ENCODE measurements around the gene CHST4. TPM values are rescaled to one million over a fixed set of nuclear protein-coding genes. Genes with fewer than 3 reads are reported as not detected.

Gene CHST4
- total RNA-seq, 1 donor from 2014 or later, result 0.09 TPM

DNA sequence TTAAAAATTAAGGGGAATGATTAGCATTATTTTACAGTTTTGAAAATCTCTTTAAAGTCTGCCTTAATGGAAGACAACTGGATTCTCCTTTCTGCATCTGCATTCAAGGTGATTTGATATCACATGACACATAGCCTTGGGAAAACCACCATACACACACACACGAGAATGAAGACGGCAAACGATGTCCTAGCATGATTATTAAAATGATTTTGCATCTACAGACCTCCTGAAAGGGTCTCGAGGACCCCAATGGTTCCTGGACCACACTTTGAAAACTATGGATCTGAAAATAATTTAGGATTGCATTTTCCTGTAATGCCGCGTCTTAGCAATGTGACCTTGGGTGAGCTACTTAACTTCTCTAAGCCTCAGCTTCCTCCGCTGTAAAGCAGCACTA, 11.8 kb upstream of the CHST4 start:
- Histone ChIP-seq H4K20me1 (ENCODE audit: insufficient read depth, low read length) (no peaks in the 10 kb centered on the region), H3K4me1 (ENCODE audit: insufficient read depth, low read length) (no peaks in the 10 kb centered on the region), H3K9me3 (ENCODE audit: insufficient read depth, low read depth, low read length) (no peaks in the 10 kb centered on the region), H3K4me2 (ENCODE audit: low read length) (no peak overlapping the region), H3K9ac (ENCODE audit: low read length) (no peak overlapping the region), H3K79me2 (ENCODE audit: insufficient read depth, low read length) (no peaks in the 10 kb centered on the region), H3K36me3 (ENCODE audit: insufficient read depth, low read length) (no peaks in the 10 kb centered on the region), H3K27me3 (ENCODE audit: insufficient read depth, low read length) (no peaks in the 10 kb centered on the region), H3K4me3 (ENCODE audit: insufficient read depth, low read depth, low read length) (no peak overlapping the region), H3K27ac (ENCODE audit: low read depth, low read length) (no peak overlapping the region), H2AFZ (ENCODE audit: low read depth, low read length) (no peak overlapping the region)
- Mint-ChIP-seq H3K9me3 (ENCODE audit: unreplicated experiment) (no peaks in the 10 kb centered on the region), H3K4me3 (ENCODE audit: unreplicated experiment) (no peak overlapping the region), H3K27me3 (ENCODE audit: low read depth, unreplicated experiment) (peaks cover 1% of the 10 kb centered on the region), H3K4me1 (ENCODE audit: low read depth, unreplicated experiment) (no peaks in the 10 kb centered on the region), H3K36me3 (ENCODE audit: low read depth, unreplicated experiment) (peaks cover 2% of the 10 kb centered on the region), H3K27ac (ENCODE audit: unreplicated experiment) (no peak overlapping the region)
- TF ChIP-seq EZH2 (IDR thresholded peaks at IDR 0.05; ENCODE audit: insufficient read depth, low read length), result no peak
- TF ChIP-seq, protein P1, sequence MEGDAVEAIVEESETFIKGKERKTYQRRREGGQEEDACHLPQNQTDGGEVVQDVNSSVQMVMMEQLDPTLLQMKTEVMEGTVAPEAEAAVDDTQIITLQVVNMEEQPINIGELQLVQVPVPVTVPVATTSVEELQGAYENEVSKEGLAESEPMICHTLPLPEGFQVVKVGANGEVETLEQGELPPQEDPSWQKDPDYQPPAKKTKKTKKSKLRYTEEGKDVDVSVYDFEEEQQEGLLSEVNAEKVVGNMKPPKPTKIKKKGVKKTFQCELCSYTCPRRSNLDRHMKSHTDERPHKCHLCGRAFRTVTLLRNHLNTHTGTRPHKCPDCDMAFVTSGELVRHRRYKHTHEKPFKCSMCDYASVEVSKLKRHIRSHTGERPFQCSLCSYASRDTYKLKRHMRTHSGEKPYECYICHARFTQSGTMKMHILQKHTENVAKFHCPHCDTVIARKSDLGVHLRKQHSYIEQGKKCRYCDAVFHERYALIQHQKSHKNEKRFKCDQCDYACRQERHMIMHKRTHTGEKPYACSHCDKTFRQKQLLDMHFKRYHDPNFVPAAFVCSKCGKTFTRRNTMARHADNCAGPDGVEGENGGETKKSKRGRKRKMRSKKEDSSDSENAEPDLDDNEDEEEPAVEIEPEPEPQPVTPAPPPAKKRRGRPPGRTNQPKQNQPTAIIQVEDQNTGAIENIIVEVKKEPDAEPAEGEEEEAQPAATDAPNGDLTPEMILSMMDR (IDR thresholded peaks at IDR 0.05; ENCODE audit: insufficient read depth, low read depth, low read length), result no peak
- FAIRE-seq (no peak), DNase-seq (ENCODE audit: low read depth) (no peak)

DNA sequence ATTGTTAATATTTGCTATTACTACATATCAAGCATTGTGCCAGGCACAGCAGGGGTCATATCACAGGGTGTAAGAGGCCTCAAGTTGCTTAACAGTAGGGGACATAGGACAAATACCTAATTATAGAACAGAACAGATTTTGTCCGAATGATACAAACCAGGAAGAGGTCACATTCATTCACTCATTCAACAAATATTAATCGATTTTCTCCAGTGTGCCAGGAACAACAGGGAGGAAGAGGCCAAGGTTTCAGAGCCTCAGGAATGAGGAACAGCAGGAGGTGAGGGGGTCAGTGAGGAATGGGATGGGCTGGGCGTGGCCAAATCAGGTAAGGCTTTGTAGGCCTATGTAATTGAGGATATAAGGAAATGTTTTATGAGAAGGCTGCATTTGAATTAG, 11.2 kb upstream of the CHST4 start:
- Histone ChIP-seq H3K4me1 (ENCODE audit: insufficient read depth, low read length) (no peaks in the 10 kb centered on the region), H3K27me3 (ENCODE audit: insufficient read depth, low read length) (no peaks in the 10 kb centered on the region), H3K4me2 (ENCODE audit: low read length) (no peak overlapping the region), H3K79me2 (ENCODE audit: insufficient read depth, low read length) (no peaks in the 10 kb centered on the region), H3K9me3 (ENCODE audit: insufficient read depth, low read depth, low read length) (no peaks in the 10 kb centered on the region), H3K36me3 (ENCODE audit: insufficient read depth, low read length) (no peaks in the 10 kb centered on the region), H3K27ac (ENCODE audit: low read depth, low read length) (no peak overlapping the region), H3K9ac (ENCODE audit: low read length) (no peak overlapping the region), H4K20me1 (ENCODE audit: insufficient read depth, low read length) (no peaks in the 10 kb centered on the region), H3K4me3 (ENCODE audit: insufficient read depth, low read depth, low read length) (no peak overlapping the region), H2AFZ (ENCODE audit: low read depth, low read length) (no peak overlapping the region)
- no peak for DNase-seq (ENCODE audit: low read depth)
- Mint-ChIP-seq H3K36me3 (ENCODE audit: low read depth, unreplicated experiment) (peaks cover 2% of the 10 kb centered on the region), H3K4me1 (ENCODE audit: low read depth, unreplicated experiment) (no peaks in the 10 kb centered on the region), H3K9me3 (ENCODE audit: unreplicated experiment) (no peaks in the 10 kb centered on the region), H3K27me3 (ENCODE audit: low read depth, unreplicated experiment) (no peaks in the 10 kb centered on the region), H3K4me3 (ENCODE audit: unreplicated experiment) (no peak overlapping the region), H3K27ac (ENCODE audit: unreplicated experiment) (no peak overlapping the region)
- TF ChIP-seq, protein P1 (IDR thresholded peaks at IDR 0.05; ENCODE audit: insufficient read depth, low read depth, low read length), result no peak
- TF ChIP-seq EZH2 (IDR thresholded peaks at IDR 0.05; ENCODE audit: insufficient read depth, low read length), result no peak
- no peak for FAIRE-seq

DNA sequence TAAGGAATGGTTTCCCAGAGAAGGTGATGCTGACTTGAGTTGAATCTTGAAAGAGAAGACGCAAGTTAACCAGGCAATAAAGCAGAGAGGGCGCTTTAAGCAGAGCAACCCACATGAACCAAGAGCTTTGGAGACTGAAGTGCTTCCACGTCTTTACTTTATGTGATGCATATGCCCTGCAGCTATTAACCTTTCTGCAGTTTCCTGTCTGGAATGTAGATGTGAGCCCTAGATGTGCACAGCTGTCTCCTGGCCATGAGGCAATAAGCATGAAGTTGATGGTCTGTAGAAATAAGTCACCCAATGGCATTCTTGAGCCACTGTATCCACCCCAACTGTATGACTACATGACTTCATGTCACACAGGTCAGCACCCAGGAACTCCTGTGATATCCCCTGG, 5.7 kb upstream of the CHST4 start:
- H3K4me1 Mint-ChIP-seq (ENCODE audit: low read depth, unreplicated experiment), result peaks cover 5% of the 10 kb centered on the region
- no peak overlapping the region for H3K4me3 Mint-ChIP-seq (ENCODE audit: unreplicated experiment)
- Histone ChIP-seq H3K4me3 (ENCODE audit: insufficient read depth, low read depth, low read length) (no peak overlapping the region), H3K27me3 (ENCODE audit: insufficient read depth, low read length) (no peaks in the 10 kb centered on the region), H3K4me2 (ENCODE audit: low read length) (no peak overlapping the region), H3K36me3 (ENCODE audit: insufficient read depth, low read length) (no peaks in the 10 kb centered on the region), H3K79me2 (ENCODE audit: insufficient read depth, low read length) (no peaks in the 10 kb centered on the region), H4K20me1 (ENCODE audit: insufficient read depth, low read length) (no peaks in the 10 kb centered on the region), H3K9me3 (ENCODE audit: insufficient read depth, low read depth, low read length) (no peaks in the 10 kb centered on the region), H3K27ac (ENCODE audit: low read depth, low read length) (no peak overlapping the region), H3K9ac (ENCODE audit: low read length) (no peak overlapping the region), H3K4me1 (ENCODE audit: insufficient read depth, low read length) (no peaks in the 10 kb centered on the region), H2AFZ (ENCODE audit: low read depth, low read length) (no peak overlapping the region)
- H3K27ac Mint-ChIP-seq (ENCODE audit: unreplicated experiment), result no peak overlapping the region
- H3K9me3 Mint-ChIP-seq (ENCODE audit: unreplicated experiment), result no peaks in the 10 kb centered on the region
- peaks cover 12% of the 10 kb centered on the region for H3K27me3 Mint-ChIP-seq (ENCODE audit: low read depth, unreplicated experiment)
- TF ChIP-seq, protein P1 (IDR thresholded peaks at IDR 0.05; ENCODE audit: insufficient read depth, low read depth, low read length), result no peak
- TF ChIP-seq EZH2 (IDR thresholded peaks at IDR 0.05; ENCODE audit: insufficient read depth, low read length), result no peak
- H3K36me3 Mint-ChIP-seq (ENCODE audit: low read depth, unreplicated experiment), result no peaks in the 10 kb centered on the region
- DNase-seq (ENCODE audit: low read depth) (no peak), FAIRE-seq (no peak)
